GM12878 (cell line): Measurements from ENCODE around the gene MEF2C.

Experiments
- CBFB ChIP-seq: IDR thresholded peaks from 2 replicates; pipeline ENCODE4 v1.6.1; 2016; ENCODE audit warnings: antibody characterized with exemption, low read depth
- EP300 ChIP-seq, 2 experiments: fragments of 150-350 bp in 1 of 2; IDR thresholded peaks; 2 replicates each; pipeline ENCODE4 v1.6.1; 2011 to 2012; ENCODE audit warnings: low read depth in 2 of 2, low read length in 2 of 2, borderline replicate concordance in 1 of 2, improper control_type of control experiment in 1 of 2, inconsistent platforms in 1 of 2; ENCODE audit not compliant: control insufficient read depth in 1 of 2
- ESRRA ChIP-seq: IDR thresholded peaks from 2 replicates; pipeline ENCODE4 v1.6.1; 2012; ENCODE audit warnings: mild to moderate bottlenecking, low read length, improper control_type of control experiment
- EZH2 ChIP-seq: IDR thresholded peaks from 2 replicates; pipeline ENCODE4 v1.6.1; 2012; ENCODE audit warnings: low read depth, mild to moderate bottlenecking, control low read depth, inconsistent platforms, low read length, borderline replicate concordance; ENCODE audit not compliant: control insufficient read depth
- POLR2A ChIP-seq: IDR thresholded peaks from 2 replicates; pipeline ENCODE4 v1.6.1; 2011; ENCODE audit warnings: low read depth, mild to moderate bottlenecking, low read length
- POLR2AphosphoS2 ChIP-seq: IDR thresholded peaks from 2 replicates; pipeline ENCODE4 v1.6.1; 2011; ENCODE audit warnings: low read depth, mild to moderate bottlenecking, low read length, improper control_type of control experiment, moderate library complexity
- RAD21 ChIP-seq: IDR thresholded peaks from 2 replicates; pipeline ENCODE4 v1.6.1; 2011; ENCODE audit warnings: mild to moderate bottlenecking, low read depth, low read length, moderate library complexity; ENCODE audit not compliant: insufficient read depth
- RCOR1 ChIP-seq: conservative IDR thresholded peaks from 2 replicates; pipeline ENCODE4 v1.6.1; 2012; ENCODE audit warnings: low read depth, low read length, improper control_type of control experiment
- ZNF24 ChIP-seq: fragments of 450-650 bp; IDR thresholded peaks from 2 replicates; pipeline ENCODE4 v1.6.1; 2017; ENCODE audit warnings: antibody characterized with exemption, mild to moderate bottlenecking
- ZNF274 ChIP-seq: IDR thresholded peaks from one replicate; pipeline ENCODE4 v1.8.0; 2011; ENCODE audit not compliant: insufficient read length, insufficient read depth
- TF ChIP-seq, protein P1 (sequence below), 3 experiments: IDR thresholded peaks in 2 of 3; conservative IDR thresholded peaks in 1 of 3; 2 replicates each; pipeline ENCODE4 v1.5.1; 2011; ENCODE audit warnings: low read depth in 3 of 3, low read length in 3 of 3, mild to moderate bottlenecking in 3 of 3, control low read depth in 2 of 3, moderate library complexity in 2 of 3, inconsistent platforms in 1 of 3, mixed read lengths in 1 of 3; ENCODE audit not compliant: control insufficient read depth in 2 of 3, insufficient read depth in 1 of 3; ENCODE audit errors: extremely low read depth in 1 of 3
- TF ChIP-seq, protein P2 (sequence below): fragments of 450-650 bp; formaldehyde crosslinking; IDR thresholded peaks from 2 replicates; pipeline ENCODE4 v1.4.0; 2022; ENCODE audit warnings: mild to moderate bottlenecking, moderate library complexity
- TF ChIP-seq, protein P3 (sequence below): fragments of 450-650 bp; IDR thresholded peaks from 2 replicates; pipeline ENCODE4 v1.6.1; 2017; ENCODE audit warnings: mild to moderate bottlenecking
- TF ChIP-seq, protein P4 (sequence below): fragments of 450-650 bp; formaldehyde crosslinking; IDR thresholded peaks from 2 replicates; pipeline ENCODE4 v1.4.0; 2020; ENCODE audit warnings: mild to moderate bottlenecking, moderate library complexity

DNA sequence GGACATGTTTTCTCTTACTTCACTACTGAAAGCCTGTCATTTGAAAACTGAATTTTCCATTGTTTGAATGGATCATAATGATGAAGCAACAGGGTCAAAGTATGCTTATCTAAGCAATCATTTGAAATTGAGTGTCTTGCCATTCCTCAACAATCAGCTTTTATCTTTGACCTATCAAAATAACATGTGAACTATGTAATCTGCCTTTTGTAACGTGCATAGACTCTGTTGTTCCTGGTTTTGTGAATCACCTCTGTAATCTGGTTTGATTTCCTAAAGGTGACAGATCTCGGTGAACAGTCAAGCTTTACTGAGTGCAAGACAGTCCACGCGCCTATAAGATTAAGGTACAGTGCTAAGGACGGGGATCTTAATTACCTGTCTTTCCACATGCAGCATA lies 3.3 kb downstream of the MEF2C start:
- TF ChIP-seq ZNF24 (no peak), POLR2A (peak; percentile 43; the same call in 1 of the 2 replicates), ZNF274 (no peak), POLR2AphosphoS2 (0 out of 2 replicates have a peak, but pooled peaks have one; percentile 26), RAD21 (no peak), EZH2 (no peak), RCOR1 (no peak), CBFB (no peak), EP300 (IDR thresholded peaks at IDR 0.05; ENCODE audit: borderline replicate concordance in 1 of 2, control insufficient read depth in 1 of 2, low read depth in 2 of 2, low read length in 2 of 2) (no peak), ESRRA (no peak)
- TF ChIP-seq, protein P1, sequence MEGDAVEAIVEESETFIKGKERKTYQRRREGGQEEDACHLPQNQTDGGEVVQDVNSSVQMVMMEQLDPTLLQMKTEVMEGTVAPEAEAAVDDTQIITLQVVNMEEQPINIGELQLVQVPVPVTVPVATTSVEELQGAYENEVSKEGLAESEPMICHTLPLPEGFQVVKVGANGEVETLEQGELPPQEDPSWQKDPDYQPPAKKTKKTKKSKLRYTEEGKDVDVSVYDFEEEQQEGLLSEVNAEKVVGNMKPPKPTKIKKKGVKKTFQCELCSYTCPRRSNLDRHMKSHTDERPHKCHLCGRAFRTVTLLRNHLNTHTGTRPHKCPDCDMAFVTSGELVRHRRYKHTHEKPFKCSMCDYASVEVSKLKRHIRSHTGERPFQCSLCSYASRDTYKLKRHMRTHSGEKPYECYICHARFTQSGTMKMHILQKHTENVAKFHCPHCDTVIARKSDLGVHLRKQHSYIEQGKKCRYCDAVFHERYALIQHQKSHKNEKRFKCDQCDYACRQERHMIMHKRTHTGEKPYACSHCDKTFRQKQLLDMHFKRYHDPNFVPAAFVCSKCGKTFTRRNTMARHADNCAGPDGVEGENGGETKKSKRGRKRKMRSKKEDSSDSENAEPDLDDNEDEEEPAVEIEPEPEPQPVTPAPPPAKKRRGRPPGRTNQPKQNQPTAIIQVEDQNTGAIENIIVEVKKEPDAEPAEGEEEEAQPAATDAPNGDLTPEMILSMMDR (IDR thresholded peaks at IDR 0.05 in 2 of 3, conservative IDR thresholded peaks at IDR 0.05 in 1 of 3; ENCODE audit: control insufficient read depth in 2 of 3, extremely low read depth in 1 of 3, insufficient read depth in 1 of 3, low read depth in 3 of 3, low read length in 3 of 3): no peak
- TF ChIP-seq, protein P2, sequence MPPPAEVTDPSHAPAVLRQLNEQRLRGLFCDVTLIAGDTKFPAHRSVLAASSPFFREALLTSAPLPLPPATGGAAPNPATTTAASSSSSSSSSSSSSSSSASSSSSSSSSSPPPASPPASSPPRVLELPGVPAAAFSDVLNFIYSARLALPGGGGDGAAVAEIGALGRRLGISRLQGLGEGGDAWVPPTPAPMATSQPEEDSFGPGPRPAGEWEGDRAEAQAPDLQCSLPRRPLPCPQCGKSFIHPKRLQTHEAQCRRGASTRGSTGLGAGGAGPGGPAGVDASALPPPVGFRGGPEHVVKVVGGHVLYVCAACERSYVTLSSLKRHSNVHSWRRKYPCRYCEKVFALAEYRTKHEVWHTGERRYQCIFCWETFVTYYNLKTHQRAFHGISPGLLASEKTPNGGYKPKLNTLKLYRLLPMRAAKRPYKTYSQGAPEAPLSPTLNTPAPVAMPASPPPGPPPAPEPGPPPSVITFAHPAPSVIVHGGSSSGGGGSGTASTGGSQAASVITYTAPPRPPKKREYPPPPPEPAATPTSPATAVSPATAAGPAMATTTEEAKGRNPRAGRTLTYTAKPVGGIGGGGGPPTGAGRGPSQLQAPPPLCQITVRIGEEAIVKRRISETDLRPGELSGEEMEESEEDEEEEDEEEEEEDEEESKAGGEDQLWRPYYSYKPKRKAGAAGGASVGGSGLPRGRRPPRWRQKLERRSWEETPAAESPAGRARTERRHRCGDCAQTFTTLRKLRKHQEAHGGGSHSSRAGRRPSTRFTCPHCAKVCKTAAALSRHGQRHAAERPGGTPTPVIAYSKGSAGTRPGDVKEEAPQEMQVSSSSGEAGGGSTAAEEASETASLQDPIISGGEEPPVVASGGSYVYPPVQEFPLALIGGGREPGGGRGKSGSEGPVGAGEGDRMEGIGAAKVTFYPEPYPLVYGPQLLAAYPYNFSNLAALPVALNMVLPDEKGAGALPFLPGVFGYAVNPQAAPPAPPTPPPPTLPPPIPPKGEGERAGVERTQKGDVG (CRISPR knock-in tag): no peak
- TF ChIP-seq, protein P3, sequence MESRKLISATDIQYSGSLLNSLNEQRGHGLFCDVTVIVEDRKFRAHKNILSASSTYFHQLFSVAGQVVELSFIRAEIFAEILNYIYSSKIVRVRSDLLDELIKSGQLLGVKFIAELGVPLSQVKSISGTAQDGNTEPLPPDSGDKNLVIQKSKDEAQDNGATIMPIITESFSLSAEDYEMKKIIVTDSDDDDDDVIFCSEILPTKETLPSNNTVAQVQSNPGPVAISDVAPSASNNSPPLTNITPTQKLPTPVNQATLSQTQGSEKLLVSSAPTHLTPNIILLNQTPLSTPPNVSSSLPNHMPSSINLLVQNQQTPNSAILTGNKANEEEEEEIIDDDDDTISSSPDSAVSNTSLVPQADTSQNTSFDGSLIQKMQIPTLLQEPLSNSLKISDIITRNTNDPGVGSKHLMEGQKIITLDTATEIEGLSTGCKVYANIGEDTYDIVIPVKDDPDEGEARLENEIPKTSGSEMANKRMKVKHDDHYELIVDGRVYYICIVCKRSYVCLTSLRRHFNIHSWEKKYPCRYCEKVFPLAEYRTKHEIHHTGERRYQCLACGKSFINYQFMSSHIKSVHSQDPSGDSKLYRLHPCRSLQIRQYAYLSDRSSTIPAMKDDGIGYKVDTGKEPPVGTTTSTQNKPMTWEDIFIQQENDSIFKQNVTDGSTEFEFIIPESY: no peak
- TF ChIP-seq, protein P4, sequence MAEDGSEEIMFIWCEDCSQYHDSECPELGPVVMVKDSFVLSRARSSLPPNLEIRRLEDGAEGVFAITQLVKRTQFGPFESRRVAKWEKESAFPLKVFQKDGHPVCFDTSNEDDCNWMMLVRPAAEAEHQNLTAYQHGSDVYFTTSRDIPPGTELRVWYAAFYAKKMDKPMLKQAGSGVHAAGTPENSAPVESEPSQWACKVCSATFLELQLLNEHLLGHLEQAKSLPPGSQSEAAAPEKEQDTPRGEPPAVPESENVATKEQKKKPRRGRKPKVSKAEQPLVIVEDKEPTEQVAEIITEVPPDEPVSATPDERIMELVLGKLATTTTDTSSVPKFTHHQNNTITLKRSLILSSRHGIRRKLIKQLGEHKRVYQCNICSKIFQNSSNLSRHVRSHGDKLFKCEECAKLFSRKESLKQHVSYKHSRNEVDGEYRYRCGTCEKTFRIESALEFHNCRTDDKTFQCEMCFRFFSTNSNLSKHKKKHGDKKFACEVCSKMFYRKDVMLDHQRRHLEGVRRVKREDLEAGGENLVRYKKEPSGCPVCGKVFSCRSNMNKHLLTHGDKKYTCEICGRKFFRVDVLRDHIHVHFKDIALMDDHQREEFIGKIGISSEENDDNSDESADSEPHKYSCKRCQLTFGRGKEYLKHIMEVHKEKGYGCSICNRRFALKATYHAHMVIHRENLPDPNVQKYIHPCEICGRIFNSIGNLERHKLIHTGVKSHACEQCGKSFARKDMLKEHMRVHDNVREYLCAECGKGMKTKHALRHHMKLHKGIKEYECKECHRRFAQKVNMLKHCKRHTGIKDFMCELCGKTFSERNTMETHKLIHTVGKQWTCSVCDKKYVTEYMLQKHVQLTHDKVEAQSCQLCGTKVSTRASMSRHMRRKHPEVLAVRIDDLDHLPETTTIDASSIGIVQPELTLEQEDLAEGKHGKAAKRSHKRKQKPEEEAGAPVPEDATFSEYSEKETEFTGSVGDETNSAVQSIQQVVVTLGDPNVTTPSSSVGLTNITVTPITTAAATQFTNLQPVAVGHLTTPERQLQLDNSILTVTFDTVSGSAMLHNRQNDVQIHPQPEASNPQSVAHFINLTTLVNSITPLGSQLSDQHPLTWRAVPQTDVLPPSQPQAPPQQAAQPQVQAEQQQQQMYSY (CRISPR knock-in tag): no peak
